ENCODE measurements around the gene NPHP4.
A peak's percentile ranks its signal among the peaks of the same experiment; 100 is the strongest.

The NPHP4 gene

GRCh38 chr1:5820026-5820421 is 172.2 kb downstream of the NPHP4 start:
- DNase-seq: no peak

- peak; percentile 30 for DNase-seq
Measured at GRCh38 chr1:5819391-5820025, 172.7 kb downstream of the NPHP4 start.

GRCh38 chr1:5818755-5819154 is 173.5 kb downstream of the NPHP4 start:
- no peak for DNase-seq

- no peak for DNase-seq
Measured at GRCh38 chr1:5815716-5816115, 176.5 kb downstream of the NPHP4 start.

GRCh38 chr1:5815211-5815610 is 177.0 kb downstream of the NPHP4 start:
- no peak for DNase-seq

GRCh38 chr1:5814046-5814619 is 178.1 kb downstream of the NPHP4 start:
- no peak for DNase-seq

GRCh38 chr1:5813480-5813879 is 178.7 kb downstream of the NPHP4 start:
- no peak for DNase-seq
